MM.1S (cell line): ENCODE results near the gene KCNT1.

Experiments
- DNase-seq: peaks from one replicate; pipeline ENCODE4 v3.0.0-alpha.2; 2015
- H2AFZ ChIP-seq: fragments of 300-600 bp; sonication (generic); 2 replicates; pipeline ENCODE4 v1.6.0; 2016; ENCODE audit warnings: antibody characterized with exemption, low read length
- H3F3A ChIP-seq: fragments of 300-600 bp; sonication (generic); 2 replicates; pipeline ENCODE4 v1.6.1; 2016; ENCODE audit warnings: mild to moderate bottlenecking, antibody characterized with exemption, low read length, moderate library complexity, mixed read lengths; ENCODE audit not compliant: insufficient read depth
- H3K27ac ChIP-seq: fragments of 300-600 bp; sonication (generic); 2 replicates; pipeline ENCODE4 v1.5.1; 2016; ENCODE audit warnings: mild to moderate bottlenecking, low read length
- H3K27me3 ChIP-seq: fragments of 300-600 bp; sonication (generic); replicated peaks from 2 replicates; pipeline ENCODE4 v1.6.0; 2016; ENCODE audit warnings: low read length; ENCODE audit not compliant: insufficient read depth
- H3K36me3 ChIP-seq: fragments of 300-600 bp; sonication (generic); replicated peaks from 2 replicates; pipeline ENCODE4 v1.6.1; 2016; ENCODE audit warnings: mild to moderate bottlenecking, low read length, mixed read lengths; ENCODE audit not compliant: insufficient read depth
- H3K4me1 ChIP-seq: fragments of 300-600 bp; sonication (generic); 2 replicates; pipeline ENCODE4 v1.6.1; 2016; ENCODE audit warnings: low read length, mixed read lengths
- H3K4me2 ChIP-seq: fragments of 300-600 bp; sonication (generic); 2 replicates; pipeline ENCODE4 v1.6.0; 2016; ENCODE audit warnings: low read depth, low read length
- H3K4me3 ChIP-seq: fragments of 300-600 bp; sonication (generic); 2 replicates; pipeline ENCODE4 v1.5.1; 2016; ENCODE audit warnings: low read length, mixed read lengths
- H3K79me2 ChIP-seq: fragments of 300-600 bp; sonication (generic); 2 replicates; pipeline ENCODE4 v1.6.1; 2016; ENCODE audit warnings: mixed run types, low read length, mixed read lengths
- H3K9ac ChIP-seq: fragments of 300-600 bp; sonication (generic); 2 replicates; pipeline ENCODE4 v1.6.1; 2016; ENCODE audit warnings: low read length, mixed read lengths
- H3K9me2 ChIP-seq: fragments of 300-600 bp; sonication (generic); replicated peaks from 2 replicates; pipeline ENCODE4 v1.6.1; 2016; ENCODE audit warnings: mild to moderate bottlenecking, low read length, mixed read lengths; ENCODE audit not compliant: insufficient read depth
- H3K9me3 ChIP-seq: fragments of 300-600 bp; sonication (generic); replicated peaks from 2 replicates; pipeline ENCODE4 v1.6.1; 2016; ENCODE audit warnings: mild to moderate bottlenecking, low read length, mixed read lengths; ENCODE audit not compliant: insufficient read depth
- H4K20me1 ChIP-seq: fragments of 300-600 bp; sonication (generic); 2 replicates; pipeline ENCODE4 v1.6.1; 2016; ENCODE audit warnings: mild to moderate bottlenecking, low read length, moderate library complexity, mixed read lengths; ENCODE audit not compliant: insufficient read depth
- CTCF ChIP-seq: fragments of 300-600 bp; sonication (generic); IDR thresholded peaks from 2 replicates; pipeline ENCODE4 v1.5.1; 2016; ENCODE audit warnings: antibody characterized with exemption, low read length, mixed read lengths
- EZH2 ChIP-seq: fragments of 300-600 bp; sonication (generic); optimal IDR thresholded peaks from 2 replicates; pipeline ENCODE3; 2017; ENCODE audit warnings: low read depth, mild to moderate bottlenecking, antibody characterized with exemption, low read length, mixed read lengths
- EZH2phosphoT487 ChIP-seq: fragments of 300-600 bp; sonication (generic); IDR thresholded peaks from 2 replicates; pipeline ENCODE4 v1.6.1; 2018; ENCODE audit warnings: antibody characterized with exemption, low read length

KCNT1 gene

GRCh38 chr9:135695642-135696041 lies 6.3 kb upstream of the KCNT1 start:
- peaks cover 96% of the 10 kb centered on the region for H3K27me3 ChIP-seq
- DNase-seq, result no peak

GRCh38 chr9:135696446-135696845 lies 5.5 kb upstream of the KCNT1 start:
- Histone ChIP-seq H3K9me3 (no peaks in the 10 kb centered on the region), H3K27me3 (peaks cover 96% of the 10 kb centered on the region), H3F3A (no peaks in the 10 kb centered on the region), H3K4me2 (no peak overlapping the region), H3K9ac (no peak overlapping the region), H3K79me2 (no peaks in the 10 kb centered on the region), H3K27ac (no peak overlapping the region), H2AFZ (no peak overlapping the region), H3K9me2 (no peaks in the 10 kb centered on the region), H3K36me3 (no peaks in the 10 kb centered on the region), H4K20me1 (no peaks in the 10 kb centered on the region), H3K4me3 (no peak overlapping the region), H3K4me1 (no peaks in the 10 kb centered on the region)
- no peak for DNase-seq
- no peak for TF ChIP-seq EZH2
- no peak for TF ChIP-seq CTCF
- TF ChIP-seq EZH2phosphoT487, result no peak

More at GRCh38 chr9:135695642-135696041, 6.3 kb upstream of the KCNT1 start:
- Histone ChIP-seq H2AFZ (no peak overlapping the region), H4K20me1 (no peaks in the 10 kb centered on the region), H3K79me2 (no peaks in the 10 kb centered on the region), H3K4me1 (no peaks in the 10 kb centered on the region), H3F3A (no peaks in the 10 kb centered on the region), H3K4me3 (no peak overlapping the region), H3K9me2 (no peaks in the 10 kb centered on the region), H3K27ac (no peak overlapping the region), H3K9ac (no peak overlapping the region), H3K4me2 (no peak overlapping the region), H3K9me3 (no peaks in the 10 kb centered on the region), H3K36me3 (no peaks in the 10 kb centered on the region)
- TF ChIP-seq EZH2, result no peak

- Histone ChIP-seq H3K27me3 (peaks cover 93% of the 10 kb centered on the region), H3K4me2 (no peak overlapping the region)
These were observed 4.8 kb upstream of the KCNT1 start for GRCh38 chr9:135697226-135697625.

More at GRCh38 chr9:135697226-135697625, 4.8 kb upstream of the KCNT1 start:
- H3K36me3 ChIP-seq, result no peaks in the 10 kb centered on the region
- no peak overlapping the region for H3K4me3 ChIP-seq
- H3F3A ChIP-seq, result no peaks in the 10 kb centered on the region
- H3K27ac ChIP-seq, result no peak overlapping the region
- H3K9ac ChIP-seq, result no peak overlapping the region
- no peaks in the 10 kb centered on the region for H3K79me2 ChIP-seq
- TF ChIP-seq EZH2phosphoT487, result no peak
- TF ChIP-seq CTCF, result no peak
- TF ChIP-seq EZH2, result no peak
- no peak overlapping the region for H2AFZ ChIP-seq
- DNase-seq, result no peak
- no peaks in the 10 kb centered on the region for H3K9me3 ChIP-seq
- no peaks in the 10 kb centered on the region for H3K4me1 ChIP-seq
- no peaks in the 10 kb centered on the region for H3K9me2 ChIP-seq
- no peaks in the 10 kb centered on the region for H4K20me1 ChIP-seq
